Skin of body (tissue), 1 donor: ENCODE measurements around the gene UGT1A5. TPM values are rescaled to one million over a fixed set of nuclear protein-coding genes. Genes with fewer than 3 reads are reported as not detected.

ENCODE experiments used
- total RNA-seq: library from RNA; depleted of rRNA; stranded (reverse); fragments of >200 nt; gene quantifications from one replicate; pipeline ENCODE4 v1.2.3, GENCODE V29; 2014

Gene UGT1A5
- total RNA-seq, 1 donor from 2014 or later, result not detected

Other genes starting within 250 kb of the UGT1A5 start
- 32.1 TPM for gene USP40, start 146.1 kb upstream of the UGT1A5 start, total RNA-seq
- not detected for gene UGT1A8, start 95.3 kb upstream of the UGT1A5 start, total RNA-seq
- not detected for gene UGT1A10, start 76.5 kb upstream of the UGT1A5 start, total RNA-seq
- gene UGT1A9, start 41.0 kb upstream of the UGT1A5 start, total RNA-seq, result not detected
- gene UGT1A7, start 31.0 kb upstream of the UGT1A5 start, total RNA-seq, result 0.30 TPM
- 3.0 TPM for gene UGT1A6, start 20.0 kb upstream of the UGT1A5 start, total RNA-seq
- gene UGT1A4, start 5.8 kb downstream of the UGT1A5 start, total RNA-seq, result not detected
- gene UGT1A3, start 16.1 kb downstream of the UGT1A5 start, total RNA-seq, result not detected
- gene UGT1A1, start 47.4 kb downstream of the UGT1A5 start, total RNA-seq, result 0.10 TPM
- gene MROH2A, start 65.4 kb downstream of the UGT1A5 start, total RNA-seq, result 0.49 TPM
- gene HJURP, start 141.6 kb downstream of the UGT1A5 start, total RNA-seq, result 6.6 TPM
- 0.10 TPM for gene TRPM8, start 204.5 kb downstream of the UGT1A5 start, total RNA-seq